Omental fat pad (tissue), 4 donors: ENCODE results near the gene FANCM. TPM values are rescaled to one million over a fixed set of nuclear protein-coding genes. Genes with fewer than 3 reads are reported as not detected.
A peak's percentile ranks its signal among the peaks of the same experiment; 100 is the strongest.

Source experiments
- ATAC-seq: fragments of 150-250 bp; one replicate; pipeline ENCODE4 v1.9.1; 2016; ENCODE audit warnings: mild to moderate bottlenecking, moderate library complexity; ENCODE audit not compliant: low FRiP score
- DNase-seq: peaks from one replicate; pipeline ENCODE4 v3.0.0-alpha.2; 2019; ENCODE audit warnings: low spot score
- CTCF ChIP-seq, 3 donors: fragments of 450-650 bp; IDR thresholded peaks; one replicate each; pipeline ENCODE4 v1.5.1; 2016 to 2017; ENCODE audit warnings: antibody characterized with exemption in 3 of 3, mild to moderate bottlenecking in 3 of 3, moderate library complexity in 2 of 3
- small RNA-seq: library from RNA; depleted of rRNA; stranded (forward); fragments of <200 nt; gene quantifications from one replicate; pipeline ENCODE3, GENCODE V24; 2016
- total RNA-seq, 4 donors: library from RNA; depleted of rRNA; stranded (reverse); fragments of >200 nt; gene quantifications; one replicate each; pipeline ENCODE4 v1.1.0, GENCODE V29; 2016

Gene FANCM
- total RNA-seq, 4 donors from 2014 or later, result 3.6 to 16.7 (median 4.8) TPM

DNA sequence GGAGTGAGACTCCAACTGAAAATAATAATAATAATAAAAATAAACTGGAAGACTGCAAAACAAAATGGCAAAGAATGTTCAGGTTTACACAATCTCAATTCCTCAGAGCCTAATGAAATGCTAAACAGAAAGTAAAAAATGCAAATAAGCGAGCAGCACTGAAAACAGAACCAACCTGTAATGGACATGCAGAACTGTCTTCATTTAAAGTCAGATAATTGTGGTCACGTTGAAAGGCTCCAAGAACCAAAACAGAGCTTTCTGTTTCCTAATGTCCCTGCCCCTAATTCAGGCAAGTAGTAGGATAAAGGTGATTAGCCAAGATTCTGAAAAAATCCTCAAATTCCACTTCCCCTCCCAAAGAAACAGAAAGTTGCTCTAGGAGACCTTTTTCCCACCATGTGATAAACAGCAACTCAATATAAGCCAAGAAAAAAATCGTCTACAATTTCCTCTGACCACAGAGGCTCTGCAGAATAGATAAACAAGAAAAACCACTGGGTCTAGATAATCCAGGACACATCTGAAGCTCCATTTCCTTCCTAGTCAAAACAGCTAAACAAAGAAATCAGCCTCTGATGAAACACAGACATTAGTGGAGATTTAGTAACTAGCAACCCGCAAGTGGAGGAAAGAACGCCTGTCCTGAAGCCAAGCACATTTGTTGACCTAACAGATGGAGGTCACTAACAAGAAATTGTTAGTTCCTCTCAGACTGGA lies 114.3 kb downstream of the FANCM start:
- DNase-seq (no peak), ATAC-seq (no peak)
- TF ChIP-seq CTCF (IDR thresholded peaks at IDR 0.05), result no peak

Small RNA genes lying within 50 kb of the gene (small RNA-seq; reads per million reads assigned to genes)
- gene RF00151 (not detected), gene SNORD127 (13,341 reads per million, percentile 100 among the genes with 10 or more reads in this experiment)

Other genes starting within 250 kb of the FANCM start
- gene KLHL28, start 174.0 kb upstream of the FANCM start, total RNA-seq, result 10 to 100 TPM in 2 of 4 donors, 1 to 10 TPM in 2; 7.9 to 11.5 (median 10.2) TPM
- 10 to 100 TPM; 12.2 to 25.3 (median 19.3) TPM for gene TOGARAM1, start 173.7 kb upstream of the FANCM start, total RNA-seq
- 10 to 100 TPM; 23.1 to 32.2 (median 27.7) TPM for gene PRPF39, start 51.8 kb upstream of the FANCM start, total RNA-seq
- 10 to 100 TPM; 18.6 to 37.7 (median 23.7) TPM for gene FKBP3, start 1.4 kb upstream of the FANCM start, total RNA-seq
- gene MIS18BP1, start 117.3 kb downstream of the FANCM start, total RNA-seq, result 10 to 100 TPM; 28.5 to 58.0 (median 29.7) TPM